Type B pancreatic cell (in vitro differentiated cells): ENCODE measurements around the gene NHSL1. TPM values are rescaled to one million over a fixed set of nuclear protein-coding genes. Genes with fewer than 3 reads are reported as not detected.

ENCODE experiments used
- DNase-seq: peaks from one replicate; pipeline ENCODE4 v3.0.0; 2021; ENCODE audit warnings: mixed read lengths; ENCODE audit not compliant: unreplicated experiment; ENCODE audit errors: extremely low spot score
- H3K27ac Mint-ChIP-seq: 2 replicates; pipeline ENCODE4 v1.8.0; 2021; ENCODE audit warnings: mild to moderate bottlenecking, mixed read lengths
- H3K27me3 Mint-ChIP-seq: 2 replicates; pipeline ENCODE4 v1.8.0; 2021; ENCODE audit warnings: mixed read lengths
- H3K36me3 Mint-ChIP-seq: 2 replicates; pipeline ENCODE4 v1.8.0; 2021; ENCODE audit warnings: mixed read lengths
- H3K4me1 Mint-ChIP-seq: one replicate; pipeline ENCODE4 v1.8.0; 2021; ENCODE audit warnings: mixed read lengths; ENCODE audit not compliant: unreplicated experiment
- H3K4me3 Mint-ChIP-seq: 2 replicates; pipeline ENCODE4 v1.8.0; 2021; ENCODE audit warnings: mild to moderate bottlenecking, mixed read lengths
- H3K9me3 Mint-ChIP-seq: 2 replicates; pipeline ENCODE4 v1.8.0; 2021; ENCODE audit warnings: mixed read lengths
- CTCF ChIP-seq: fragments of 200-600 bp; sonication (generic); conservative IDR thresholded peaks from 2 replicates; pipeline ENCODE4 v1.5.0; 2021; ENCODE audit warnings: antibody characterized with exemption, mild to moderate bottlenecking
- total RNA-seq: library from RNA; stranded (reverse); gene quantifications from 2 replicates; pipeline ENCODE4 v1.2.1, GENCODE V29; 2021; ENCODE audit warnings: low replicate concordance

NHSL1 gene
- total RNA-seq, 1 donor from 2014 or later = 29.7 TPM

DNA sequence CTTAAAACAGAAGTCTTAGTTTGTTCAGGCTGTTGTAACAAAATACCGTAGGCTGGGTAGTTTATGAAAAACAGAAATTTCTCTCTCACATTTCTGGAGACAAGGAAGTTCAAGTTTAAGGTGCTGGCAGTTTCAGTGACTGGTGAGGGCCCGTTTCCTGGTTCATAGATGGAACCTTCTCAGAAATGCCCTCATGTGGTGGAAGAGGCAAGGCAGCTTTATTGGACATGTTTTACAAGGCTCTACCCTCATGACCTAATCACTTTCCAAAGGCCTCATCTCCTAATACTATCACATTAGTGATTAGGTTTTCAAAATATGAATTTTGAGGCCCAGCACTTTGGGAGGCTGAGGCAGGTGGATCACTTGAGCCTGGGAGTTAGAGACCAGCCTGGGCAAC is 92.9 kb downstream of the NHSL1 start:
- Mint-ChIP-seq H3K27me3 (no peaks in the 10 kb centered on the region), H3K9me3 (no peaks in the 10 kb centered on the region), H3K4me3 (peak overlapping the region; percentile 94), H3K27ac (peak overlapping the region; percentile 74), H3K4me1 (peaks cover 14% of the 10 kb centered on the region), H3K36me3 (peaks cover 47% of the 10 kb centered on the region)
- TF ChIP-seq CTCF = no peak
- no peak for DNase-seq

- Mint-ChIP-seq H3K36me3 (peaks cover 42% of the 10 kb centered on the region), H3K9me3 (no peaks in the 10 kb centered on the region), H3K4me1 (peaks cover 11% of the 10 kb centered on the region), H3K4me3 (peak overlapping the region; percentile 94), H3K27me3 (no peaks in the 10 kb centered on the region), H3K27ac (peak overlapping the region; percentile 74)
- no peak for DNase-seq
- no peak for TF ChIP-seq CTCF
Measured at GRCh38 chr6:138405816-138406413, 93.4 kb downstream of the NHSL1 start.

DNA sequence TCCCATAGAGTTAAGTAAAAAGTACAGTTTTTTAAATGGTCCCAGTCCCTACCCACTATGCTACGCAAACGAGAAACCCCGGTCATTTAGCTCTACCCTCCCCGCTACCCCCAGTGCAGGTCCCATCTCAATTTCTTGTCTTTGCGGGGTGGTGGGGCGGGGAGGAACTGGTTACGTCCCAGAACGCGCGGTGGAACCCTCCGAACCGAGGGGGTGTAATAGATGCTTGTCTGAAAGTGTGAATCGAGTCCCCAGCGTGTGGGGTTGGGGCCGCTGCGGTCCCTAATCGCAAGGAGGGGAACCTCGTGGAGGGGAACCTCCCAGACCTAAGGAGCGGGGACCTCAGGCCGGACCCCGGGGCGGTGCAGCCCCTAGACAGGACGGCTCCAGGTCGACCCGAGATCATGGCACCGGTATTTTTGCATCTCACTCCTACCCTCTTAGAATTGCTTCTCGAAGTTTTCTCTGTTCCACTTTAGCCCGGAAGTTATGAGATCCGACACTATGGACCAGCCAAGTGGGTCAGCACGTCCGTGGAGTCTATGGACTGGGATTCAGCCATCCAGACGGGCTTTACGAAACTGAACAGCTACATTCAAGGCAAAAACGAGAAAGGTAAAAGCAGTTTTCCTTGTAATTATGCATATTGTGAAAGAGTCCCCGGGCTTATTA is 94.5 kb downstream of the NHSL1 start:
- Mint-ChIP-seq H3K4me3 (peak overlapping the region; percentile 94), H3K27me3 (no peaks in the 10 kb centered on the region), H3K36me3 (peaks cover 33% of the 10 kb centered on the region), H3K4me1 (peaks cover 11% of the 10 kb centered on the region), H3K9me3 (no peaks in the 10 kb centered on the region), H3K27ac (peak overlapping the region; percentile 74)
- DNase-seq = no peak
- no peak for TF ChIP-seq CTCF

DNA sequence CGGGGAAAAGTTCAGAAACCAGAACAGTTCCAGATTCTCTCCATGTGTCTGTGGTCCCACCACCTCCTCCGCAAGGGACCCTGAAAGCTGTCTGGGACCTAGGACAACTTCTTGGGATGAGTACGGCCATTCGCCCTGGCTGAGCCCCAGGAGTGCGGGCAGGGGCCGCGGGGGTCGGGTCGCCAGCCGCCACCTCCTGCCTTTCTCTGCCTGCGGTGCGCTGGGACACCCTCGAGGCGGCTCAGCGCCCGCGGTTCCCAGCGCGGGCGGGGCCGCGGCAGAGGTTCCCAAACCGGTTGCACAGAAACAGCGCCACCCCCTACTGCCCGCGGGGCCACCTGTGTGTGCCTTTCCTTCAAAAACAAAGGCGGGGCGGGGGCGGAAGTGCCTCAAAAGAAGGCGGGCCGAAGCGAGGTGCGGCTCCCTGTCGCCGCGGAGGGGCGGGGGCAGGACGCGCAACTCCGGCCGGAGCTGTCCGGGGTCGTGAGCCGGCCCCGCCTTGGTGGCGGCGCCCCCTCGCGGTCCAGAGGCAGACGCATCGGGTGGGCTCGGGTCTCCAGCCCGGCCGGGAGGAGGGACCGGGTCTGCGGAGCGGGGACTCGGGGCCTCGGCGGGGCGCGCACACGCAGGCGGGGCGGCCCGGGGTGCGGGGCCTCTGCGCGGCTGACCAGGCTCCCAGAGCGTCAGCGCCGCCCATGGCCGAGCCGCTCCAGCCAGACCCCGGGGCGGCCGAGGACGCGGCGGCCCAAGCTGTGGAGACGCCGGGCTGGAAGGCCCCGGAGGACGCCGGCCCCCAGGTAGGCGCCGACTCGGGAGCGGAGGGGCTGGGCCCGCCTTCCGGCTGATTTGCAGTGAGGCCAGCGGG is 95.3 kb downstream of the NHSL1 start, which contains the start of gene HEBP2:
HEBP2 (plus strand) TSS at position 423 of the 865 bp plus-strand sequence; CDS start at position 696, 273 bp downstream.
- Mint-ChIP-seq H3K9me3 (no peaks in the 10 kb centered on the region), H3K4me3 (peak within 1 kb of the TSS; percentile 94), H3K27me3 (no peaks in the 10 kb centered on the region), H3K27ac (peak within 1 kb of the TSS; percentile 74), H3K4me1 (peaks cover 11% of the 10 kb centered on the region), H3K36me3 (peaks cover 27% of the 10 kb centered on the region)
- peak; percentile 85 for TF ChIP-seq CTCF
- peak; percentile 95 for DNase-seq

DNA sequence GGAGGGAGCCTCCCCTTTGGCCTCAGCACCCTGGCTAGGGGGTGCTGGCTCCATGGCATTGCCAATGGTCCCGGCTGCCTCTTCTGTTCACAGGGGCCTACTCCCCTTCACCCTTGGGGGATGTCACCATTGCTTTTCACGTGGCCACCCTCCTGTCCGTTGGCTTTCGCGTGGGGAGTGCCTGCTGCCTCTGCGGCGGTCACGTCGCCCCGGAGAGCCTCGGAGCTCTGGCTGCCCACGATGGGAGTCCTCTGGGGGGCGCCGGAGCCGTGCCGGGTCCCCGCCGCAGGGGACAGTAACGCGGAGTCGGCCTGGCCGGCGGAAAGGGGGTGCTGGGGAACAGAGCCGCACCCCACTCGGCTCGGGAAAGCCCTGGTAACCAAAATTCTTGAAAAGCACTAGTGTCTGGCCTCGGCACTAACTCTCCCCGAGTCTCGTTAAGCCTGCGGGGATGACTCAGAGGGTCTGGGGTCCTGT is 95.9 kb downstream of the NHSL1 start:
- H3K27ac Mint-ChIP-seq = peak overlapping the region; percentile 69
- no peak for DNase-seq
- peaks cover 22% of the 10 kb centered on the region for H3K36me3 Mint-ChIP-seq
- peaks cover 11% of the 10 kb centered on the region for H3K4me1 Mint-ChIP-seq
- no peaks in the 10 kb centered on the region for H3K9me3 Mint-ChIP-seq
- H3K4me3 Mint-ChIP-seq = peak overlapping the region; percentile 83
- TF ChIP-seq CTCF = peak; percentile 25
- H3K27me3 Mint-ChIP-seq = no peaks in the 10 kb centered on the region
